Muscle of arm (tissue), 14 donors: ENCODE results near the gene NUBPL. TPM values are rescaled to one million over a fixed set of nuclear protein-coding genes. Genes with fewer than 3 reads are reported as not detected.
A peak's percentile ranks its signal among the peaks of the same experiment; 100 is the strongest.

Experiments used
- DNase-seq: peaks from one replicate; pipeline ENCODE4 v3.0.0-alpha.2; 2013
- long read RNA-seq, 11 donors: transcript quantifications; one replicate each; lab custom pipeline, GENCODE V29; 2026
- polyA plus RNA-seq, 12 donors: library from polyadenylated mRNA; unstranded; fragments of 120-200 nt; gene quantifications; one replicate each; pipeline ENCODE4 v1.2.1, GENCODE V29; 2013; ENCODE audit not compliant: insufficient read length in 12 of 12

NUBPL gene, protein sequence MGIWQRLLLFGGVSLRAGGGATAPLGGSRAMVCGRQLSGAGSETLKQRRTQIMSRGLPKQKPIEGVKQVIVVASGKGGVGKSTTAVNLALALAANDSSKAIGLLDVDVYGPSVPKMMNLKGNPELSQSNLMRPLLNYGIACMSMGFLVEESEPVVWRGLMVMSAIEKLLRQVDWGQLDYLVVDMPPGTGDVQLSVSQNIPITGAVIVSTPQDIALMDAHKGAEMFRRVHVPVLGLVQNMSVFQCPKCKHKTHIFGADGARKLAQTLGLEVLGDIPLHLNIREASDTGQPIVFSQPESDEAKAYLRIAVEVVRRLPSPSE
- 10 to 100 TPM in 4 of 12 donors, 1 to 10 TPM in 7, not detected in 1; 7.4 to 11.3 (median 9.3) TPM for polyA plus RNA-seq
- long read RNA-seq, donor 1, partial matches to known transcripts: 0 of 2 reads
- long read RNA-seq, donor 1, other reads (novel, unspliced or antisense): 0 of 2 reads
- long read RNA-seq, donor 2, full-length matches to known transcripts: 8 of 8 reads
- long read RNA-seq, donor 2, partial matches to known transcripts: 0 of 8 reads
- long read RNA-seq, donor 2, other reads (novel, unspliced or antisense): 0 of 8 reads
- long read RNA-seq, donor 3, partial matches to known transcripts: 0 of 2 reads
- long read RNA-seq, donor 3, other reads (novel, unspliced or antisense): 0 of 2 reads
- long read RNA-seq, donor 4, full-length matches to known transcripts: 4 of 4 reads
- long read RNA-seq, donor 4, partial matches to known transcripts: 0 of 4 reads
- long read RNA-seq, donor 4, other reads (novel, unspliced or antisense): 0 of 4 reads
- long read RNA-seq, donor 5, full-length matches to known transcripts: 7 of 7 reads
- long read RNA-seq, donor 5, partial matches to known transcripts: 0 of 7 reads
- long read RNA-seq, donor 5, other reads (novel, unspliced or antisense): 0 of 7 reads
- long read RNA-seq, donor 6, partial matches to known transcripts: 0 of 3 reads
- long read RNA-seq, donor 6, other reads (novel, unspliced or antisense): 0 of 3 reads
- long read RNA-seq, donor 7: 0 reads
- long read RNA-seq, donor 8, full-length matches to known transcripts: 8 of 8 reads
- long read RNA-seq, donor 8, partial matches to known transcripts: 0 of 8 reads
- long read RNA-seq, donor 8, other reads (novel, unspliced or antisense): 0 of 8 reads
- long read RNA-seq, donor 9, full-length matches to known transcripts: 5 of 5 reads
- long read RNA-seq, donor 9, partial matches to known transcripts: 0 of 5 reads
- long read RNA-seq, donor 9, other reads (novel, unspliced or antisense): 0 of 5 reads
- long read RNA-seq, donor 10, full-length matches to known transcripts: 5 of 5 reads
- long read RNA-seq, donor 10, partial matches to known transcripts: 0 of 5 reads
- long read RNA-seq, donor 10, other reads (novel, unspliced or antisense): 0 of 5 reads
- long read RNA-seq, donor 11, full-length matches to known transcripts: 6 of 6 reads
- long read RNA-seq, donor 11, partial matches to known transcripts: 0 of 6 reads
- long read RNA-seq, donor 11, other reads (novel, unspliced or antisense): 0 of 6 reads

GRCh38 chr14:31561155-31561846 is at the start of gene NUBPL:
TSS of gene NUBPL (plus strand) at chr14:31561404. CDS start at chr14:31561440, 36 bp downstream.
- DNase-seq: peak; percentile 99

- DNase-seq: no peak
Measured at GRCh38 chr14:31527087-31527486, 34.1 kb upstream of the NUBPL start.

DNA sequence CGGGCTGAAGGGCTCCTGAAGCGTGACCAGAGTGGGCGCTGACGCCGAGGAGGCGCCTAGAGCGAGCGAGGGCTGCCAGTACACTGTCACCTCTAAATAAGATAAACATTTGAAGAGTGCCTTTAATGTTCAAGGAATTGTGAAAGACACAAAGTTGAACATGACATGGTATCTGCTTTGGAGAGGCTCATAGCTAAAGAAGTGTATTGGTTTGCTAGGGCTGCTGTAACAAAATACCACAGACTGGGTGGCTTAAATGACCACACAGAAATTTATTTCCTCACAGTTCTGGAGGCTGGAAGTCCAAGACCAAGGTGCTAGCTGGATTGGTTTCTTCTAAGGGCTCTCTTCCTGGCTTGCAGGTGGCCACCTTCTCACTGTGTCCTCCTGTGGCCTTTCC is 33.7 kb upstream of the NUBPL start:
- DNase-seq: no peak

DNA sequence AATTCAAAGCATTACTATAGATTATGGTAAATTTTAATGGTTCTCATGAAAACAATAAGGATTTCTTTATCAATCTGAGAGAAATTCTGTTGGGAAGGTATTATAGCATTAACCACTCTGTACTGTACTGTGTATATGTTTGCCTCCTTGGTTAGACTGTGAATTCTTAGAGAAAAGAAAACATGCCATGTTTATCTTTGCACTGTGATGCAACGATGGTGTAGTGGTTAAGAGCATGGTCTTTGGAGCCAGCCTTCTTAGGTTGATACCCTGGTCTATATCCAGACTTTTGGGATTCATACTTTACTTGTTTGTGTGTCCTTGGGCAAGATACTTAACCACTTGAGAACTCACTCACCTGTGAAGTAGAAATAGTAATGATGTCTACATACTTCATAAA is 32.2 kb upstream of the NUBPL start:
- DNase-seq: no peak

DNA sequence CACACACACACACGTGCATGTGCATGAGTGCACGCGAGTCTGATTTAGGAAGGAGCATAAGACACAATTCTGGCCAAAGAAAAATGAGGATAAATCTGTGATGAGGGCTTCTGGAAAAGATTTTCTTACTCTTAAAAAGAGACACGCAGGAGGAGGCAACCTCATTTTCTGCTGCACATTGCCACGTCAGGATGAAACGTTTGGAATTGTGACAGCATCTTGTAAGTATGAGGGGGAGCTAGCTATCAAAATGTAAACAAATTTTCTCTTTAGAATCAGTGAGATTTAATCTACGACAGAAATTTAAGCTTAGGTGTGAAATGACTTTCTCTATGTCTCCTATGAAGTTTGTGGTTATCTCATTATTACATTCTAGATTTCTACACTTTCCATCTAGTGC is 31.1 kb upstream of the NUBPL start:
- no peak for DNase-seq

- no peak for DNase-seq
Measured at GRCh38 chr14:31536201-31536960, 24.8 kb upstream of the NUBPL start.

DNA sequence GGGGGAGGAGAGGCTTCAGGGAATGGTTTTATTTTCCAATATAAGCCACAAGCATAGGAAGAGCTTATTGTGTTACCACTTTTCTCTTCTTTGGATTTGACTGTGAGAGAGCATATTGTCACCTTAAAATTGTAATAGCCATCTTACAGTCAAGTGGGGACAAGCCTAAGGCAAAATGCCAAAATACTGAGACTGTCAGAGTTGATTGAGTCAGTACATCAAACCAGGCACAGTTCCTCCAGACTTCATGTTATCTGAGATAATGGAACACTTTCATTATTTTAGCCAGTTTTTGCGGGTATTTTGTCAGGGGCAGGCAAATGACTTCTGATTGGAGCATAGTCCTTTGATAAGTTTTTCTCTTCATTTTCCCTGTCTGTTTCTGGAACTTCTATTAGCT is 19.5 kb upstream of the NUBPL start:
- DNase-seq: no peak

- DNase-seq: no peak
Measured at GRCh38 chr14:31543969-31544799, 17.0 kb upstream of the NUBPL start.

- DNase-seq: no peak
Measured at GRCh38 chr14:31544816-31545215, 16.4 kb upstream of the NUBPL start.

- no peak for DNase-seq
Measured at GRCh38 chr14:31545328-31545727, 15.9 kb upstream of the NUBPL start.

DNA sequence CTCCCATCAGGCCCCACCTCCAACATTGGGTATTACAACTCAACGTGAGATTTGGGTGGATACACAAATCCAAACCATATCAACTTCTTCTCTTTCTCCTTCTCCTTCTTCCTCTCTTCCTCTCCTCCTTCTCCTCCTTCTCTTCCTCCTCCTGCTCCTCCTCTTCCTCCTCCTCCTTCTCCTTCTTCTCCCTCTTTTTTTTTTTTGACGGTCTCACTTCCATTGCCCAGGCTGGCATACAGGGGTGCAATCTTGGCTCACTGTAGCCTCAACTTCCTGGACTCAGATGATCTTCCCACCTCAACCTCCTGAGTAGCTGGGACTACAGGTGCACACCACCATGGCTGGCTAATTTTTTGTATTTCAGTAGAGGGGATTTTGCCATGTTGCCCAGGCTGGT is 11.4 kb upstream of the NUBPL start:
- DNase-seq: no peak

GRCh38 chr14:31550589-31550988 is 10.6 kb upstream of the NUBPL start:
- no peak for DNase-seq

DNA sequence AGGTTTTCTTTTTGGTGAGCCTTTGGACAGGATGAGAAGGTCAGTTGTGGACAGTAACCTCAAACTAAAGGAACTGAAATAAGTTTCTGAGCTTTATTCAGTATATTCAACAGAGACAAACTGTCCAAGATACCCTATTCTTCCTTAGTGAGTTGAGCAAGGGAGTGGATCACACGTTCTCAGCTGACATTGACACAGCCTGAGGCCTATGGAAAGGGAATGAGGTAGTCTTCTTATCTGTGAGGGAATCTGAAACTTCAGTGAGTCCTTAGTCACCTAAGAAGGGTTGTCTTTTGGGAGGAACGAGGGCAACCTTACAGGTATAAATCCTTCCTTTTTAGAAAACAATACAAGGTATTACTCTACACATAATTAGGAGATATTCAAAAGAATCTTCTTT is 5.0 kb upstream of the NUBPL start:
- no peak for DNase-seq

DNA sequence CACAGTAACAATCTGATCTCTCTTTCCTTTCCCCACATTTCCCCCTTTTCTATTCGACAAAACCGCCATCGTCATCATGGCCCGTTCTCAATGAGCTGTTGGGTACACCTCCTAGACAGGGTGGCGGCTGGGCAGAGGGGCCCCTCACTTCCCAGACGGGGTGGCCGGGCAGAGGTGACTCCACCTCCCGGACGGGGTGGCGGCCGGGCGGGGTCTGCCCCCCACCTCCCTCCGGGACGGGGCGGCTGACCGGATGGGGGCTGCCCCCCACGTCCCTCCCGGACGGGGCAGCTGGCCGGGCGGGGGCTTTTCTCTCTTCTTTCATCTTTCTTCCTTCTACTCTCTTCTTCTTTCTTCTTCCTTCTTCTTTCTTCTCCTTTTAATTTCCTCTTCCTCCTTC is 1.3 kb upstream of the NUBPL start:
- no peak for DNase-seq

- DNase-seq: no peak
Measured at GRCh38 chr14:31560759-31561154, 447 bp upstream of the NUBPL start.

- no peak for DNase-seq
Measured at GRCh38 chr14:31564194-31564593, 3.0 kb downstream of the NUBPL start.

DNA sequence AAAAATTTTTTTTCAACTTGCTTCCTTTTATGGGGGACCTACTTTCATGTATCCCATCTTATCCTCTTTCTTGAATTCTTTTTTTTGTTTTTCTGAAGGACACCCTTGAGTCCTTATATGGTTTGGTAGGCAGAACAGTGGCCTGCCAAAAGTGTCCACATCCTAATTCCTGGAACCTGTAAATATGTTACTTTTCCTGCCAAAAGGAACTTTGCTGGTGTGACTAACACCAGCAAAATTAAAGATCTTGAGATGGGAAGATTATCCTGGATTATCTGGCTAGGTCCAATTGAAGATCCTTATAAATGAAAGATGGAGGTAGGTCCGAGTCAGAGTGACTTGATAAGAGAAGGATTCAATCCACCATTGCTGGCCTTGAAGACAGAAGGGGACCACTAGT is 5.3 kb downstream of the NUBPL start:
- DNase-seq: no peak

GRCh38 chr14:31567655-31568054 is 6.5 kb downstream of the NUBPL start:
- DNase-seq: no peak

DNA sequence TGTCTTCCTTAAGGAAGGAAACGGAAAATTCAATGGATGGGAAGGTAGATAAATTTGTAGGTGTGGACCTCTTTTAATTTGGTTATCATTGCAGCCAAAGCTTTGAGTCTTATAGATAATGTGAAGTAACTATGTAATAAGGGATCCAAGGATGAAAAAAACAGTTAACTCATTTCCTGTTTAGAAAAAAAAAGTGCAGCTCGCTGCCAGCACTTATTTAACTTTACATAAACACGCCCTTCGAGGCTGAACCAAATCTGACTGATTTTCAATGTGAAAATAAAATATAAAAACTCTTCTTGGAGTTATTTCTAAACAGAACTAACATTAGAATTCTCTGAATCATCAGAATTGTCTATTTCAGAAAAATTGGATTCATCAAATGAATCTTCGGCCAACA is 7.0 kb downstream of the NUBPL start:
- DNase-seq: no peak
